ENCODE measurements around the gene SPEN. TPM values are rescaled to one million over a fixed set of nuclear protein-coding genes. Genes with fewer than 3 reads are reported as not detected.

SPEN gene
- total RNA-seq, 1 donor from 2014 or later, result 28.7 TPM

GRCh38 chr1:15852036-15852827, 4.7 kb downstream of the SPEN start:
- DNase-seq (ENCODE audit: low spot score), result no peak
- ATAC-seq, result no peak

GRCh38 chr1:15852828-15853302, 5.4 kb downstream of the SPEN start:
- DNase-seq (ENCODE audit: low spot score), result no peak

GRCh38 chr1:15856888-15857287, 9.4 kb downstream of the SPEN start:
- ATAC-seq (no peak), DNase-seq (ENCODE audit: low spot score) (no peak)

More at GRCh38 chr1:15852828-15853302, 5.4 kb downstream of the SPEN start:
- ATAC-seq, result no peak

- DNase-seq (ENCODE audit: low spot score) (no peak), ATAC-seq (peak; percentile 26)
Observed at GRCh38 chr1:15858069-15858670, 10.7 kb downstream of the SPEN start.

GRCh38 chr1:15858672-15859372, 11.3 kb downstream of the SPEN start:
- no peak for ATAC-seq
- no peak for DNase-seq (ENCODE audit: low spot score)

GRCh38 chr1:15863156-15863901, 15.8 kb downstream of the SPEN start:
- ATAC-seq (no peak), DNase-seq (ENCODE audit: low spot score) (no peak)

GRCh38 chr1:15866721-15867201, 19.3 kb downstream of the SPEN start:
- DNase-seq (ENCODE audit: low spot score), result no peak

GRCh38 chr1:15867288-15867687, 19.8 kb downstream of the SPEN start:
- no peak for DNase-seq (ENCODE audit: low spot score)
- ATAC-seq, result no peak

More at GRCh38 chr1:15866721-15867201, 19.3 kb downstream of the SPEN start:
- no peak for ATAC-seq

GRCh38 chr1:15869413-15869812, 21.9 kb downstream of the SPEN start:
- no peak for ATAC-seq
- DNase-seq (ENCODE audit: low spot score), result no peak

GRCh38 chr1:15870421-15870820, 22.9 kb downstream of the SPEN start:
- ATAC-seq, result no peak
- DNase-seq (ENCODE audit: low spot score), result no peak

- DNase-seq (ENCODE audit: low spot score) (no peak), ATAC-seq (no peak)
Observed at GRCh38 chr1:15874471-15874870, 27.0 kb downstream of the SPEN start.

GRCh38 chr1:15876357-15877055, 29.0 kb downstream of the SPEN start:
- peak; percentile 36 for ATAC-seq
- no peak for DNase-seq (ENCODE audit: low spot score)

- ATAC-seq (no peak), DNase-seq (ENCODE audit: low spot score) (no peak)
Observed at GRCh38 chr1:15881961-15882360, 34.5 kb downstream of the SPEN start.

- no peak for ATAC-seq
- no peak for DNase-seq (ENCODE audit: low spot score)
Observed at GRCh38 chr1:15882665-15883064, 35.2 kb downstream of the SPEN start.

- ATAC-seq, result no peak
- DNase-seq (ENCODE audit: low spot score), result no peak
Observed at GRCh38 chr1:15883326-15883725, 35.8 kb downstream of the SPEN start.

GRCh38 chr1:15884477-15884876, 37.0 kb downstream of the SPEN start:
- DNase-seq (ENCODE audit: low spot score) (no peak), ATAC-seq (no peak)

GRCh38 chr1:15885269-15885668, 37.8 kb downstream of the SPEN start:
- DNase-seq (ENCODE audit: low spot score) (no peak), ATAC-seq (no peak)

- ATAC-seq (peak; percentile 94), DNase-seq (ENCODE audit: low spot score) (peak; percentile 100)
Observed at GRCh38 chr1:15885701-15886610, 38.4 kb downstream of the SPEN start.

- ATAC-seq (peak; percentile 2), DNase-seq (ENCODE audit: low spot score) (no peak)
Observed at GRCh38 chr1:15886611-15887167, 39.2 kb downstream of the SPEN start.
